ENCODE data around the gene GYPC.

GRCh38 chr2:126717928-126718327 is 62.0 kb downstream of the GYPC start:
- TF ChIP-seq CTCF (IDR thresholded peaks at IDR 0.05) (no peak), ZFX (IDR thresholded peaks at IDR 0.05; ENCODE audit: borderline replicate concordance) (no peak)
